ACC112 (cell line): ENCODE data around the gene RNF213.

ENCODE experiments used
- H2AFZ ChIP-seq: fragments of 200-600 bp; sonication (generic); one replicate; pipeline ENCODE4 v1.6.0; 2017; ENCODE audit warnings: antibody characterized with exemption, low read length; ENCODE audit not compliant: unreplicated experiment
- H3K27ac ChIP-seq: fragments of 200-600 bp; sonication (generic); 2 replicates; pipeline ENCODE4 v1.5.1; 2014; ENCODE audit warnings: low read depth, mild to moderate bottlenecking, antibody characterized with exemption, low read length, moderate library complexity
- H3K27me3 ChIP-seq: fragments of 200-600 bp; sonication (generic); 2 replicates; pipeline ENCODE4 v1.6.1; 2014; ENCODE audit warnings: mild to moderate bottlenecking, antibody characterized with exemption, low read length, moderate library complexity, mixed read lengths; ENCODE audit not compliant: insufficient read depth
- H3K36me3 ChIP-seq: fragments of 200-600 bp; sonication (generic); 2 replicates; pipeline ENCODE4 v1.6.1; 2016; ENCODE audit warnings: mild to moderate bottlenecking, antibody characterized with exemption, low read length, moderate library complexity, mixed read lengths; ENCODE audit not compliant: insufficient read depth
- H3K4me1 ChIP-seq: fragments of 200-600 bp; sonication (generic); one replicate; pipeline ENCODE4 v1.6.1; 2016; ENCODE audit warnings: low read length, mixed read lengths; ENCODE audit not compliant: insufficient read depth, unreplicated experiment, control insufficient read depth
- H3K4me3 ChIP-seq: fragments of 200-600 bp; sonication (generic); 2 replicates; pipeline ENCODE4 v1.5.1; 2014; ENCODE audit warnings: mild to moderate bottlenecking, low read depth, low read length
- H3K79me2 ChIP-seq: fragments of 200-600 bp; sonication (generic); one replicate; pipeline ENCODE4 v1.6.0; 2016; ENCODE audit warnings: low read length; ENCODE audit not compliant: control insufficient read depth, unreplicated experiment, insufficient read depth

The RNF213 gene

GRCh38 chr17:80225230-80225629, 35.4 kb upstream of the RNF213 start:
- Histone ChIP-seq H3K4me1 (peaks cover 9% of the 10 kb centered on the region), H3K36me3 (peaks cover 2% of the 10 kb centered on the region; the same call in 1 of the 2 replicates), H3K27me3 (no peaks in the 10 kb centered on the region), H3K4me3 (no peak overlapping the region), H3K79me2 (peaks cover 3% of the 10 kb centered on the region), H2AFZ (no peak overlapping the region), H3K27ac (no peak overlapping the region)

GRCh38 chr17:80227156-80227555, 33.5 kb upstream of the RNF213 start:
- H3K27ac ChIP-seq, result no peak overlapping the region
- no peaks in the 10 kb centered on the region for H3K4me1 ChIP-seq
- H2AFZ ChIP-seq, result no peak overlapping the region
- peaks cover 12% of the 10 kb centered on the region; the same call in 1 of the 2 replicates for H3K36me3 ChIP-seq
- H3K79me2 ChIP-seq, result no peaks in the 10 kb centered on the region
- no peak overlapping the region for H3K4me3 ChIP-seq
- H3K27me3 ChIP-seq, result no peaks in the 10 kb centered on the region

- Histone ChIP-seq H3K27ac (no peak overlapping the region), H3K36me3 (peaks cover 17% of the 10 kb centered on the region), H3K27me3 (no peaks in the 10 kb centered on the region), H3K4me3 (no peak overlapping the region), H3K4me1 (no peaks in the 10 kb centered on the region), H2AFZ (no peak overlapping the region), H3K79me2 (no peaks in the 10 kb centered on the region)
Measured at GRCh38 chr17:80227666-80228065, 33.0 kb upstream of the RNF213 start.

GRCh38 chr17:80228477-80228876, 32.2 kb upstream of the RNF213 start:
- Histone ChIP-seq H3K27me3 (no peaks in the 10 kb centered on the region), H3K4me3 (no peak overlapping the region), H3K27ac (no peak overlapping the region), H2AFZ (no peak overlapping the region), H3K4me1 (no peaks in the 10 kb centered on the region), H3K79me2 (no peaks in the 10 kb centered on the region), H3K36me3 (peaks cover 23% of the 10 kb centered on the region)

- peaks cover 25% of the 10 kb centered on the region for H3K36me3 ChIP-seq
- H3K4me1 ChIP-seq, result no peaks in the 10 kb centered on the region
- no peak overlapping the region for H2AFZ ChIP-seq
- H3K27me3 ChIP-seq, result no peaks in the 10 kb centered on the region
- H3K4me3 ChIP-seq, result no peak overlapping the region
- no peak overlapping the region for H3K27ac ChIP-seq
- no peaks in the 10 kb centered on the region for H3K79me2 ChIP-seq
Measured at GRCh38 chr17:80229011-80229410, 31.6 kb upstream of the RNF213 start.

GRCh38 chr17:80232438-80232837, 28.2 kb upstream of the RNF213 start:
- no peak overlapping the region for H3K4me3 ChIP-seq
- peaks cover 52% of the 10 kb centered on the region for H3K36me3 ChIP-seq
- no peaks in the 10 kb centered on the region for H3K27me3 ChIP-seq
- no peak overlapping the region for H3K27ac ChIP-seq
- H2AFZ ChIP-seq, result no peak overlapping the region
- no peaks in the 10 kb centered on the region for H3K79me2 ChIP-seq
- no peaks in the 10 kb centered on the region for H3K4me1 ChIP-seq

- Histone ChIP-seq H3K27ac (no peak overlapping the region), H3K4me1 (no peaks in the 10 kb centered on the region), H3K27me3 (no peaks in the 10 kb centered on the region)
Measured at GRCh38 chr17:80233202-80233601, 27.4 kb upstream of the RNF213 start.

GRCh38 chr17:80236911-80237310, 23.7 kb upstream of the RNF213 start:
- Histone ChIP-seq H3K36me3 (peaks cover 45% of the 10 kb centered on the region), H3K79me2 (no peaks in the 10 kb centered on the region), H3K4me3 (no peak overlapping the region), H2AFZ (no peak overlapping the region), H3K27me3 (no peaks in the 10 kb centered on the region), H3K27ac (no peak overlapping the region), H3K4me1 (no peaks in the 10 kb centered on the region)

More at GRCh38 chr17:80233202-80233601, 27.4 kb upstream of the RNF213 start:
- Histone ChIP-seq H3K36me3 (peaks cover 58% of the 10 kb centered on the region), H3K4me3 (no peak overlapping the region), H3K79me2 (no peaks in the 10 kb centered on the region), H2AFZ (no peak overlapping the region)

- no peaks in the 10 kb centered on the region for H3K79me2 ChIP-seq
- peaks cover 43% of the 10 kb centered on the region for H3K36me3 ChIP-seq
- H3K4me1 ChIP-seq, result no peaks in the 10 kb centered on the region
- no peak overlapping the region for H3K27ac ChIP-seq
- no peaks in the 10 kb centered on the region for H3K27me3 ChIP-seq
- no peak overlapping the region for H2AFZ ChIP-seq
- no peak overlapping the region for H3K4me3 ChIP-seq
Measured at GRCh38 chr17:80237386-80237785, 23.3 kb upstream of the RNF213 start.

GRCh38 chr17:80242505-80242904, 18.1 kb upstream of the RNF213 start:
- Histone ChIP-seq H3K4me3 (no peak overlapping the region), H3K36me3 (peaks cover 5% of the 10 kb centered on the region; the same call in 1 of the 2 replicates), H3K4me1 (no peaks in the 10 kb centered on the region), H2AFZ (no peak overlapping the region), H3K27ac (no peak overlapping the region), H3K27me3 (no peaks in the 10 kb centered on the region), H3K79me2 (no peaks in the 10 kb centered on the region)

- H3K4me3 ChIP-seq, result no peak overlapping the region
- no peaks in the 10 kb centered on the region for H3K27me3 ChIP-seq
- no peak overlapping the region for H2AFZ ChIP-seq
- H3K36me3 ChIP-seq, result no peaks in the 10 kb centered on the region
- no peaks in the 10 kb centered on the region for H3K79me2 ChIP-seq
- no peaks in the 10 kb centered on the region for H3K4me1 ChIP-seq
- no peak overlapping the region for H3K27ac ChIP-seq
Measured at GRCh38 chr17:80243526-80244433, 16.9 kb upstream of the RNF213 start.
